Activated B cell treated with CpG ODN at 0.5 μM for 24 hours (primary cell): Measurements from ENCODE around the gene CSPG4. TPM values are rescaled to one million over a fixed set of nuclear protein-coding genes. Genes with fewer than 3 reads are reported as not detected.
"Not testable (repeated sequence)": the region's sequence is repeated elsewhere in the genome, so short reads cannot be mapped to it uniquely, and the experiment has no call there.

ENCODE experiments used
- ATAC-seq: fragments of 200-7000 bp; cut with Tn5 transposase; one replicate; pipeline ENCODE4 v1.10.0; 2021; ENCODE audit warnings: low read depth, mild to moderate bottlenecking, moderate library complexity
- CTCF ChIA-PET: fragments of 350-600 bp; sonication (Branson Sonifier 250); formaldehyde crosslinking; loops from one replicate; lab custom pipeline; 2021; ENCODE audit warnings: antibody characterized with exemption; lab: Charles Lee
- POLR2A ChIA-PET: fragments of 350-600 bp; sonication (Branson Sonifier 250); formaldehyde crosslinking; loops from one replicate; lab custom pipeline; 2021; ENCODE audit warnings: antibody characterized with exemption; lab: Charles Lee
- DNase-seq: peaks from one replicate; pipeline ENCODE4 v3.0.0; 2022
- H3K27ac Mint-ChIP-seq: one replicate; pipeline ENCODE4 v1.8.0; 2020; ENCODE audit warnings: mixed read lengths
- H3K27me3 Mint-ChIP-seq: one replicate; pipeline ENCODE4 v1.8.0; 2021; ENCODE audit warnings: mixed read lengths
- H3K36me3 Mint-ChIP-seq: one replicate; pipeline ENCODE4 v1.8.0; 2021; ENCODE audit warnings: low read depth, mixed read lengths
- H3K4me1 Mint-ChIP-seq: one replicate; pipeline ENCODE4 v1.8.0; 2021; ENCODE audit warnings: mixed read lengths
- H3K4me3 Mint-ChIP-seq: one replicate; pipeline ENCODE4 v1.8.0; 2020; ENCODE audit warnings: mild to moderate bottlenecking, mixed read lengths
- H3K9me3 Mint-ChIP-seq: one replicate; pipeline ENCODE4 v1.8.0; 2020; ENCODE audit warnings: mixed read lengths
- CTCF ChIP-seq: fragments of 200-600 bp; IDR thresholded peaks from one replicate; pipeline ENCODE4 v1.8.0; 2022; ENCODE audit warnings: antibody characterized with exemption, mild to moderate bottlenecking
- intact Hi-C: fragments of 100-400 bp; cut with micrococcal nuclease; formaldehyde crosslinking; loops from one replicate; pipeline ENCODE4 v1.15.1; 2024
- total RNA-seq: library from RNA; stranded (reverse); gene quantifications from 2 replicates; pipeline ENCODE4 v1.2.3, GENCODE V29; 2022

CSPG4 gene
- total RNA-seq, 1 donor from 2014 or later = not detected

- H3K9me3 Mint-ChIP-seq = no peaks in the 10 kb centered on the region
- no peak for DNase-seq
- H3K36me3 Mint-ChIP-seq = peaks cover 25% of the 10 kb centered on the region
- H3K27ac Mint-ChIP-seq = peak overlapping the region; percentile 92
- no peak for ATAC-seq
- CTCF ChIA-PET = interaction anchor here (1.3 to 3.9 kb wide), 3 partner anchors 13 to 271 kb away, joined by 6 to 29 read pairs (median 8); partner anchors contain the start of genes MAN2C1 and SNUPN
- no peaks in the 10 kb centered on the region for H3K27me3 Mint-ChIP-seq
- TF ChIP-seq CTCF = no peak
- peak overlapping the region; percentile 91 for H3K4me3 Mint-ChIP-seq
- intact Hi-C loops = no loop called here
- POLR2A ChIA-PET = interaction anchor here (0.6 to 6.7 kb wide), 21 partner anchors 7 to 1632 kb away, joined by 3 to 164 read pairs (median 6); partner anchors contain the start of genes COMMD4, COX5A, MAN2C1 and NEIL1
- peaks cover 38% of the 10 kb centered on the region for H3K4me1 Mint-ChIP-seq
Measured at GRCh38 chr15:75639191-75639708, 73.4 kb downstream of the CSPG4 start.

- intact Hi-C loops = no loop called here
- peaks cover 38% of the 10 kb centered on the region for H3K4me1 Mint-ChIP-seq
- ChIA-PET CTCF (no interaction called here), POLR2A (interaction anchor here (4.4 to 6.7 kb wide), 2 partner anchors 11 to 270 kb away, joined by 58 to 164 read pairs; partner anchors contain the start of genes MAN2C1 and SNUPN)
- no peak for TF ChIP-seq CTCF
- DNase-seq (no peak), ATAC-seq (no peak)
- peaks cover 25% of the 10 kb centered on the region for H3K36me3 Mint-ChIP-seq
- H3K27ac Mint-ChIP-seq = no peak overlapping the region
- no peaks in the 10 kb centered on the region for H3K27me3 Mint-ChIP-seq
- peak overlapping the region; percentile 36 for H3K4me3 Mint-ChIP-seq
- no peaks in the 10 kb centered on the region for H3K9me3 Mint-ChIP-seq
Measured at GRCh38 chr15:75637245-75638009, 75.2 kb downstream of the CSPG4 start.

- peaks cover 34% of the 10 kb centered on the region for H3K4me1 Mint-ChIP-seq
- TF ChIP-seq CTCF = no peak
- ChIA-PET POLR2A (interaction anchor here (6.7 kb wide), 1 partner anchor 10 kb away, joined by 164 read pairs; the partner anchor contains the start of gene SNUPN), CTCF (no interaction called here)
- ATAC-seq (no peak), DNase-seq (no peak)
- no peak overlapping the region for H3K27ac Mint-ChIP-seq
- no peaks in the 10 kb centered on the region for H3K27me3 Mint-ChIP-seq
- intact Hi-C loops = no loop called here
- H3K9me3 Mint-ChIP-seq = no peaks in the 10 kb centered on the region
- H3K36me3 Mint-ChIP-seq = peaks cover 25% of the 10 kb centered on the region
- H3K4me3 Mint-ChIP-seq = no peak overlapping the region
Measured at GRCh38 chr15:75636026-75636425, 76.6 kb downstream of the CSPG4 start.

GRCh38 chr15:75633922-75634321 lies 78.7 kb downstream of the CSPG4 start:
- H3K4me3 Mint-ChIP-seq, ATAC-seq, H3K27me3 Mint-ChIP-seq, H3K27ac Mint-ChIP-seq, CTCF ChIA-PET, H3K9me3 Mint-ChIP-seq, DNase-seq, intact Hi-C loops: not testable (repeated sequence)
- POLR2A ChIA-PET = interaction anchor here (0.7 kb wide), 1 partner anchor 55 kb away, joined by 3 read pairs; no protein-coding TSS in a partner anchor
- H3K36me3 Mint-ChIP-seq = peaks cover 16% of the 10 kb centered on the region
- peaks cover 22% of the 10 kb centered on the region for H3K4me1 Mint-ChIP-seq

- no peak for ATAC-seq
- Mint-ChIP-seq H3K4me1 (peaks cover 2% of the 10 kb centered on the region), H3K27ac (no peak overlapping the region), H3K27me3 (no peaks in the 10 kb centered on the region), H3K36me3 (peaks cover 2% of the 10 kb centered on the region), H3K4me3 (no peak overlapping the region), H3K9me3 (no peaks in the 10 kb centered on the region)
- ChIA-PET CTCF (no interaction called here), POLR2A (interaction anchor here (1.3 kb wide), 1 partner anchor 8 kb away, joined by 7 read pairs; the partner anchor contains the start of gene IMP3)
- TF ChIP-seq CTCF = no peak
- intact Hi-C loops = no loop called here
- no peak for DNase-seq
Measured at GRCh38 chr15:75631935-75632334, 80.7 kb downstream of the CSPG4 start.
